B cell (primary cell): ENCODE results near the gene TM9SF4. TPM values are rescaled to one million over a fixed set of nuclear protein-coding genes. Genes with fewer than 3 reads are reported as not detected.

Source experiments
- ATAC-seq: fragments of 200-7000 bp; cut with Tn5 transposase; one replicate; pipeline ENCODE4 v1.10.0; 2021; ENCODE audit warnings: low read depth, mild to moderate bottlenecking, moderate number of reproducible peaks, moderate library complexity
- CTCF ChIA-PET: fragments of 350-600 bp; sonication (Branson Sonifier 250); formaldehyde crosslinking; loops from one replicate; lab custom pipeline; 2021; ENCODE audit warnings: antibody characterized with exemption, inconsistent platforms; lab: Charles Lee
- POLR2A ChIA-PET: fragments of 350-600 bp; sonication (Branson Sonifier 250); formaldehyde crosslinking; loops from one replicate; lab custom pipeline; 2021; ENCODE audit warnings: antibody characterized with exemption; lab: Charles Lee
- DNase-seq: peaks from one replicate; pipeline ENCODE4 v3.0.0; 2013
- H2AFZ ChIP-seq: 2 replicates; pipeline ENCODE4 v1.6.1; 2012; ENCODE audit warnings: mild to moderate bottlenecking, low read depth, low read length; ENCODE audit not compliant: insufficient read depth, poor library complexity, severe bottlenecking
- H3K27ac ChIP-seq, 2 donors: 1 replicate in 1 of 2; 2 replicates in 1 of 2; pipeline ENCODE4 v1.5.1; 2012 to 2013; ENCODE audit warnings: low read length in 2 of 2, mild to moderate bottlenecking in 2 of 2, moderate library complexity in 1 of 2
- H3K27me3 ChIP-seq, 4 experiments: fragments of 200-600 bp in 1 of 4; sonication (generic) in 1 of 4; replicated peaks in 1 of 4; 1 replicate in 2 of 4; 2 replicates in 2 of 4; pipeline versions ENCODE4 v1.6.1 to v1.7.0; 2013 to 2016; ENCODE audit warnings: low read length in 3 of 4, mild to moderate bottlenecking in 2 of 4, mixed read lengths in 1 of 4, moderate library complexity in 1 of 4; ENCODE audit not compliant: insufficient read depth in 4 of 4, control insufficient read depth in 3 of 4; ENCODE audit errors: control extremely low read depth in 1 of 4
- H3K36me3 ChIP-seq, 2 experiments: replicated peaks in 1 of 2; 1 replicate in 1 of 2; 2 replicates in 1 of 2; pipeline versions ENCODE4 v1.6.1 to v1.7.1; 2013; ENCODE audit warnings: low read length in 1 of 2; ENCODE audit not compliant: insufficient read depth in 2 of 2, control insufficient read depth in 1 of 2; ENCODE audit errors: control extremely low read depth in 1 of 2, extremely low read depth in 1 of 2
- H3K4me1 ChIP-seq, 2 donors: fragments of 200-600 bp in 1 of 2; sonication (generic) in 1 of 2; 1 replicate in 1 of 2; 2 replicates in 1 of 2; pipeline versions ENCODE4 v1.5.1 to v1.6.1; 2013 to 2017; ENCODE audit warnings: low read length in 2 of 2; ENCODE audit not compliant: control insufficient read depth in 2 of 2, insufficient read depth in 2 of 2
- H3K4me2 ChIP-seq: replicated peaks from 2 replicates; pipeline ENCODE3; 2012; ENCODE audit warnings: mild to moderate bottlenecking, low read depth, low read length; ENCODE audit not compliant: poor library complexity, severe bottlenecking
- H3K4me3 ChIP-seq, 5 experiments: fragments of 200-600 bp in 1 of 5; sonication (generic) in 1 of 5; 1 replicate in 3 of 5; 2 replicates in 2 of 5; pipeline versions ENCODE4 v1.5.1 to v1.7.0; 2011 to 2016; ENCODE audit warnings: low read length in 4 of 5, mild to moderate bottlenecking in 4 of 5, low read depth in 2 of 5, control low read depth in 1 of 5, moderate library complexity in 1 of 5; ENCODE audit not compliant: insufficient read depth in 1 of 5; ENCODE audit errors: control extremely low read depth in 1 of 5, extremely low read depth in 1 of 5
- H3K79me2 ChIP-seq: fragments of 200-600 bp; sonication (generic); one replicate; pipeline ENCODE4 v1.6.0; 2016; ENCODE audit warnings: low read length; ENCODE audit not compliant: control insufficient read depth, insufficient read depth
- H3K9ac ChIP-seq: fragments of 200-600 bp; sonication (generic); 2 replicates; pipeline ENCODE4 v1.6.1; 2017; ENCODE audit warnings: mild to moderate bottlenecking, low read length, moderate library complexity
- H3K9me3 ChIP-seq, 3 donors: one replicate each; pipeline versions ENCODE4 v1.6.1 to v1.7.1; 2013; ENCODE audit warnings: low read length in 2 of 3; ENCODE audit not compliant: control insufficient read depth in 2 of 3, insufficient read depth in 1 of 3; ENCODE audit errors: control extremely low read depth in 1 of 3
- H4K20me1 ChIP-seq: 2 replicates; pipeline ENCODE4 v1.6.0; 2012; ENCODE audit warnings: mild to moderate bottlenecking, low read length; ENCODE audit not compliant: insufficient read depth, control insufficient read depth, poor library complexity, severe bottlenecking
- H3K27ac Mint-ChIP-seq: one replicate; pipeline ENCODE4 v1.8.0; 2021; ENCODE audit warnings: mixed read lengths
- H3K27me3 Mint-ChIP-seq: one replicate; pipeline ENCODE4 v1.8.0; 2021; ENCODE audit warnings: mixed read lengths
- H3K4me1 Mint-ChIP-seq: one replicate; pipeline ENCODE4 v1.8.0; 2021; ENCODE audit warnings: mixed read lengths
- H3K4me3 Mint-ChIP-seq: one replicate; pipeline ENCODE4 v1.8.0; 2021; ENCODE audit warnings: mixed read lengths
- H3K9me3 Mint-ChIP-seq: one replicate; pipeline ENCODE4 v1.8.0; 2022; ENCODE audit warnings: mixed read lengths; ENCODE audit not compliant: insufficient read depth
- EZH2 ChIP-seq: IDR thresholded peaks from 2 replicates; pipeline ENCODE4 v1.6.1; 2012; ENCODE audit warnings: borderline replicate concordance, low read depth, mild to moderate bottlenecking, moderate library complexity, low read length; ENCODE audit not compliant: insufficient read depth, poor library complexity, severe bottlenecking
- WGBS: methylation state at CpG from one replicate; pipeline ENCODE4 v1.1.5; 2013; ENCODE audit warnings: missing lambda C conversion rate; ENCODE audit not compliant: insufficient coverage; 5-methylcytosine and 5-hydroxymethylcytosine counted together
- intact Hi-C: fragments of 100-400 bp; cut with micrococcal nuclease; formaldehyde crosslinking; loops from one replicate; pipeline ENCODE4 v1.10.0; 2022
- polyA plus RNA-seq: library from polyadenylated mRNA; depleted of rRNA; stranded (reverse); fragments of >200 nt; gene quantifications from 2 replicates; pipeline ENCODE4 v1.2.3, GENCODE V29; 2012
- total RNA-seq, 2 donors: library from RNA; stranded (reverse); fragments of 120-200 nt in 1 of 2; gene quantifications; 1 replicate in 1 of 2; 2 replicates in 1 of 2; pipeline versions ENCODE4 v1.2.3 to v1.2.4, GENCODE V29; 2013 to 2022
- TF ChIP-seq, protein P1 (sequence below): fragments of 200-600 bp; IDR thresholded peaks from one replicate; pipeline ENCODE4 v1.8.0; 2022; ENCODE audit warnings: antibody characterized with exemption, mild to moderate bottlenecking

TM9SF4 gene
- total and polyA plus RNA-seq, 2 donors (not counting 1 experiment from before 2014, with no cell fraction given): 23.5 to 53.8 TPM

GRCh38 chr20:32159766-32160221 lies 50.3 kb downstream of the TM9SF4 start:
- H3K36me3 ChIP-seq: peaks cover 6 to 64% of the 10 kb centered on the region in 2 experiments
- TF ChIP-seq, protein P1, sequence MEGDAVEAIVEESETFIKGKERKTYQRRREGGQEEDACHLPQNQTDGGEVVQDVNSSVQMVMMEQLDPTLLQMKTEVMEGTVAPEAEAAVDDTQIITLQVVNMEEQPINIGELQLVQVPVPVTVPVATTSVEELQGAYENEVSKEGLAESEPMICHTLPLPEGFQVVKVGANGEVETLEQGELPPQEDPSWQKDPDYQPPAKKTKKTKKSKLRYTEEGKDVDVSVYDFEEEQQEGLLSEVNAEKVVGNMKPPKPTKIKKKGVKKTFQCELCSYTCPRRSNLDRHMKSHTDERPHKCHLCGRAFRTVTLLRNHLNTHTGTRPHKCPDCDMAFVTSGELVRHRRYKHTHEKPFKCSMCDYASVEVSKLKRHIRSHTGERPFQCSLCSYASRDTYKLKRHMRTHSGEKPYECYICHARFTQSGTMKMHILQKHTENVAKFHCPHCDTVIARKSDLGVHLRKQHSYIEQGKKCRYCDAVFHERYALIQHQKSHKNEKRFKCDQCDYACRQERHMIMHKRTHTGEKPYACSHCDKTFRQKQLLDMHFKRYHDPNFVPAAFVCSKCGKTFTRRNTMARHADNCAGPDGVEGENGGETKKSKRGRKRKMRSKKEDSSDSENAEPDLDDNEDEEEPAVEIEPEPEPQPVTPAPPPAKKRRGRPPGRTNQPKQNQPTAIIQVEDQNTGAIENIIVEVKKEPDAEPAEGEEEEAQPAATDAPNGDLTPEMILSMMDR: no peak
- no peak for TF ChIP-seq EZH2
- no peaks in the 10 kb centered on the region for H3K79me2 ChIP-seq
- H3K4me2 ChIP-seq: no peak overlapping the region
- ChIA-PET POLR2A (no interaction called here), CTCF (no interaction called here)
- H3K9ac ChIP-seq: no peak overlapping the region
- no peak overlapping the region for H3K4me3 ChIP-seq
- no peaks in the 10 kb centered on the region for H3K9me3 ChIP-seq
- Mint-ChIP-seq H3K4me3 (no peak overlapping the region), H3K27me3 (no peaks in the 10 kb centered on the region), H3K4me1 (peaks cover 2% of the 10 kb centered on the region), H3K9me3 (no peaks in the 10 kb centered on the region), H3K27ac (no peak overlapping the region)
- DNase-seq: no peak
- H3K27me3 ChIP-seq: no peaks in the 10 kb centered on the region
- no peak overlapping the region for H2AFZ ChIP-seq
- intact Hi-C loops: no loop called here
- no peaks in the 10 kb centered on the region for H3K4me1 ChIP-seq
- no peak overlapping the region for H3K27ac ChIP-seq
- ATAC-seq: no peak
- H4K20me1 ChIP-seq: no peaks in the 10 kb centered on the region
- 84% methylated on average over 5 of the region's 5 CpGs for WGBS

GRCh38 chr20:32160341-32160740 lies 50.8 kb downstream of the TM9SF4 start:
- Histone ChIP-seq H3K27ac (no peak overlapping the region), H3K36me3 (peaks cover 6 to 66% of the 10 kb centered on the region in 2 experiments), H4K20me1 (no peaks in the 10 kb centered on the region), H3K4me2 (no peak overlapping the region), H3K9me3 (no peaks in the 10 kb centered on the region), H2AFZ (no peak overlapping the region), H3K27me3 (no peaks in the 10 kb centered on the region), H3K9ac (no peak overlapping the region), H3K4me3 (no peak overlapping the region), H3K79me2 (no peaks in the 10 kb centered on the region), H3K4me1 (no peaks in the 10 kb centered on the region)
- intact Hi-C loops: no loop called here
- POLR2A ChIA-PET: no interaction called here
- no peak for DNase-seq
- Mint-ChIP-seq H3K4me3 (no peak overlapping the region), H3K9me3 (no peaks in the 10 kb centered on the region), H3K27me3 (no peaks in the 10 kb centered on the region), H3K27ac (no peak overlapping the region), H3K4me1 (no peaks in the 10 kb centered on the region)
- no peak for ATAC-seq
- CTCF ChIA-PET: no interaction called here
- no peak for TF ChIP-seq EZH2
- TF ChIP-seq, protein P1: no peak
- WGBS: 100% methylated on average over 3 of the region's 5 CpGs
